Activated naive CD4-positive, alpha-beta T cell treated with anti-CD3 and anti-CD28 coated beads, Interleukin-2, amount 50 U/mL, for 16 hours (primary cell): Measurements from ENCODE around the gene CCDC178.

ENCODE experiments used
- DNase-seq: peaks from one replicate; pipeline ENCODE4 v3.0.0-alpha.2; 2020

The CCDC178 gene

DNA sequence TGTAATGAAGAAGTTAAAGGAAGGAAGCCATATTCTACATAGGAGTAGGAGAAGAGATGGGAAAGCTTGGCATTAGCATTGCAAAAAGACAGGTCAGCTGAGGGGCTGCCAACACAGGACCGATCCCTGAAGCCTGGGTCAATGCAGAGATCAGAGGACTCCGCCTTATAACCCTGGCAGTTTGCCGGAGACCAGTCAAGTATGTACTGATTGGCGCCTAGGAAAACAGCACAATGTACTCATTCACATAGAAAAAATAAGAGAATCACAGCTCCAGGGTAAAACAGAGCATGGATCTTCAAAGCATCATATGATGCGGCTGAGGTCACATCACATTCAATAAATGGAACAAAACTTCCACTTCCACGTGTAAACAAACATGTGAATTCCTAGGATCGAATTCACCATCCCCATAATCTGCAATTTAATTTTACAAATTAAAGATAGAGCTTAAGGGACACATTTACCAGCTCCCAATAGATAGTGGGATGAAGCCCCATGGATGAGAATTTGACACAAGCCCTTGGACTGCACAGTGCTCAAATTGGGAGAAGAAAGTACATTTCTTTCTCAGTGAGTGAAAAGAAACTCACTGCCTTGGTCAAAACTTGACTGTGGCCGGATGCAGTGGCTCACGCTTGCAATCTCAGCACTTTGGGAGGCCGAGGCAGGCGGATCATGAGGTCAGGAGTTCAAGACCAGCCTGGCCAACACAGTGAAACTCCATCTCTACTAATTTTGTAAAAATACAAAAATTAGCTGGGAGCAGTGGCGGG, 532.7 kb downstream of the CCDC178 start:
- no peak for DNase-seq

DNA sequence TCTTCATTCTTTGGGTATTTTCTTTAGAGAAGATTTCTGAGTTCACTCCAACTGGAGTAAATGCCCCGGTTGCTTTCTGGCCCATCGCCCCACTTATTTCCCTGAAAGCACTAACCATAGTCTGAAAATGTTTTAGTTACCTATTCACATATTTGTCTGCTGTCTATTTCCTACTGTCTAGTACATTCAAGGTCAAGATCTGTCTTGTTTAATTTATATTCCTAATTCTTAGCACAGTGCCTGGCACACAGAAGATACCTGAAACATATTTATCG, 533.3 kb downstream of the CCDC178 start:
- DNase-seq: no peak

GRCh38 chr18:32906506-32907310, 533.8 kb downstream of the CCDC178 start:
- no peak for DNase-seq

DNA sequence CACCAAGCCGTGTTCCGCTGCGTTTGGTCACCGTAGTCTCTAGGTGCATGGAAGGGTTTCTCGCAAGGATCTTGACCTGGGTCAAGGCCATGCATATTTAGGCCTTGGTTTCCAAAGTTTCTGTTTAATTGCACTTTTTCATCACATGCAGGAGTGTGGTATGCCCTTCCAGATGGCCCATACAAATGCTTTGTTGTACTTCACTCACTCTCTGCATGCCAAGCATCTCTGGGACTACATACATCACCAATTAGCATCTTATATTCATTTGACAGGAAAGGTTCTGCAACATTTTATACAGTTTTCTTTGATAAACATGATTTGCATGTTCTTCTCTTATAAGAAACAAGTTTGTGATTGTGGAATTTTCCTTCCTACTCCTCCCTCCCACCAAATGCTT, 534.9 kb downstream of the CCDC178 start:
- no peak for DNase-seq

- DNase-seq: no peak
These were observed 537.8 kb downstream of the CCDC178 start for GRCh38 chr18:32902568-32903330.

DNA sequence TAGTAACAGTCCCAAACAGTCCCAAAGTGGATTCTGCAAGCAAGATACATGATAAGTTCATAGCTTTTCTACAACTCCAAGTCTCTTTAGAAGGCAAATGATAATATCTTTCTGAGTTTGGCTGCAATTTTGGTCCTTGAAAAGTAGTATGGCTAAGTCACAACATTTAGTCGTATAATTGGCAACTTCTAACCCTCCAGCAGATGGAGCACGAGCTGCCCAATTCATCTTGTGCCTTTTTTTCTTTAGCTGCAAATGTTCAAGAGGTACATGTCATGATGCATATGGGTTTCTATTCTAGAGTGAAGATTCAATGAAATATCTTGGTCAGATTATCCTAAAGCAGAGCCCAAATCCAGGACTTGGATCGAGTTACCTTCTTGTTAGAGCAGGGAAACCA, 540.7 kb downstream of the CCDC178 start:
- no peak for DNase-seq

DNA sequence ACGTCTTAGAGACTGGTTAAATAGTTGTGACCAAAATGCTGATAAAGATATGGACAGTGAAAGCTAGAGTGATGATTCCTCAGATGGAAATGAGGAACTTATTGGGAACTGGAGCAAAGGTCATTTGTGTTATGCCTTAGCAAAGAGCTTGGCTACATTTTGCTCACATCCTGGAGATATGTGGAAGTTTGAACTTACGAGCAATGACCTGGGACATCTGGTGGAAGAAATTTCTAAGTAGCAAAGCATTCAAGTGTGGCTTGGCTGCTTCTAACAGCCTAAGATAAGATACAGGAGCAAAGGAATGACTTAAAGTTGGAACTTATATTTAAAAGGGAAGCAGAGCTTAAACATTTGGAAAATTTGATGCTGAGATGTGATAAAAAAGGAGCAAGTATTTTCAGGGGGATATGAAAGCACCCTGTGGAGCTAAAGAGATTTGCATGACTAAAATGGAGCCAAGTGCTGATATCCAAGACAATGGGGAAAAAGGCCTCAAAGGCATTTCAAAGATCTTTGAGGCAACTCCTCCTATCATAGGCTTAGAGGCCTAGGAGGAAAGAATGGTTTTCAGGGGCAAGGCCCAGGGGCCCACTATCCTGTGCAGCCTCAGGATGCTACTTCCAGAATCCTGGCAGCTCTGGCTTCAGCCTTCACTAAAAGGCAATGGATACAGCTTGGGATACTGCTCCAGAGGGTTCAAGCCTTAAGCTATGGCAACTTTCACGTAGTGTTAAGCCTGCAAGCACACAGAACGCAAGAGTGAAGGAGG, 543.6 kb downstream of the CCDC178 start:
- DNase-seq: no peak

DNA sequence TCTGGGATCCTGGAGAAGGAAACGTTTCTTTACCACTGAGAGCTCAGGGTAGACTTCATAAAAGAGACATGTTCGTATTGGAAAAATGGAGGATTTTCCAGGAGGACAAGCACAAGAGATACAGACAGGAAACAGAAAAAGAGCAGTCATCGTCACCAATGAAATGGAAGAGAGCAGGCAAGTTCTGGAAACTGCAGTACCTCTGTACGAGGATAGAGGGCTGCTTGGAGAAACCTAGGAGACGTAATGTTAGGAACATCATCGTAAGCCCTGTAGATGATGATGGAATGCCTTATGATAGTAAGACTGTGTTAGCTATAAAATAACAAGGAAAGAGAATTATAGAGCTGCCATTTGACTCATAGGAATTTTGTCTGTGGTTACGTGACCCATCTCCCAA, 546.6 kb downstream of the CCDC178 start:
- DNase-seq: no peak

DNA sequence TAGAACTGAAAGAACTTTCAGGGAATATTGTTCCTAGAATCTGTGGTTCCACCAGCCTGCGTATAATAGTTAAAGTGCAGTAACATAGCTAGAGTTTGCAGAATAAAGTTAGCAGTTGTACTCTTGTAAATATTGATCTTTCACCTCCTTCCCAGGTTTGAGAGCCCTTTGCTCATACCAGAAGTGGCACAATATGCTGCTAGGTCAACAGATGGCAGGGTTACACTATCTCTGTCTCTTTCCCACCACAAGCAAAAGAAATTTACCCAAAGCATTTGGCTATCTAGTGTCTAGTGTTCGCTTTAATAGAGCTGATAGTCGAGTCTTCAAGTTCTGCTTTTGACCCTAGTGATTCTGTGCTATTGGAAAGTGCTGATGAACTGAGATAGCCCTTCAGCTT, 548.7 kb downstream of the CCDC178 start:
- no peak for DNase-seq

- DNase-seq: no peak
These were observed 549.4 kb downstream of the CCDC178 start for GRCh38 chr18:32891130-32891529.

- DNase-seq: no peak
These were observed 550.6 kb downstream of the CCDC178 start for GRCh38 chr18:32889615-32890593.

DNA sequence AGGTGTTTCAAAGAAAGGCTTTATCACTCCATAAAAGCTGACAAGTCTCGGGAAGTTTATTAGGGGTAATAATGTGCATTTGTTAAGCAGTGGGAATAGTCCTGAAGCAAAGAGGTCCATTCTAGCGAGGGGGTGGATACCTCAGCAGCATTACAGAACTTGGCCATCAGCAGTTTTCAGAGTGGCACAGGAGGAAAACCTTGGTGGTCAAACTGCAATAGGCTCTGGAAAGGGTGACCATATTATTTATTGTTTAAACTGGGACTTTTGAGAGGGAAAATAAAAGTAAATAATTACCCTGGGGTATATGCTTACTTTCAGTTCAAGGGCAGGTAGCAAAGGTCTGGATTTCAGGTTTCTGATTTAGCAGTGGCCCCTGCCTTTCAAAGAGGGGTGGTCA, 552.2 kb downstream of the CCDC178 start:
- DNase-seq: no peak
